Mucosa of stomach (tissue), 1 donor: ENCODE measurements around the gene NPIPB6.
A peak's percentile ranks its signal among the peaks of the same experiment; 100 is the strongest.

Source experiments
- H3K27me3 ChIP-seq: one replicate; pipeline ENCODE4 v1.7.0; 2013; ENCODE audit warnings: mild to moderate bottlenecking, low read length; ENCODE audit not compliant: control insufficient read depth, insufficient read depth
- H3K36me3 ChIP-seq: one replicate; pipeline ENCODE4 v1.7.0; 2013; ENCODE audit warnings: low read length; ENCODE audit not compliant: control insufficient read depth, insufficient read depth
- H3K4me1 ChIP-seq: one replicate; pipeline ENCODE4 v1.7.0; 2013; ENCODE audit warnings: mild to moderate bottlenecking, low read length; ENCODE audit not compliant: control insufficient read depth, insufficient read depth
- H3K4me3 ChIP-seq: one replicate; pipeline ENCODE4 v1.7.0; 2013; ENCODE audit warnings: low read length
- H3K9ac ChIP-seq: one replicate; pipeline ENCODE4 v1.7.0; 2013; ENCODE audit warnings: mild to moderate bottlenecking, low read length, moderate library complexity
- H3K9me3 ChIP-seq: one replicate; pipeline ENCODE4 v1.7.0; 2013; ENCODE audit warnings: mild to moderate bottlenecking, low read length, moderate library complexity; ENCODE audit not compliant: control insufficient read depth
- donor health status: Pancreatic carcinoma.

Gene NPIPB6

GRCh38 chr16:28292731-28293600 lies 70.3 kb downstream of the NPIPB6 start:
- H3K9me3 ChIP-seq = no peaks in the 10 kb centered on the region
- peaks cover 28% of the 10 kb centered on the region for H3K27me3 ChIP-seq
- H3K9ac ChIP-seq = peak overlapping the region; percentile 59
- peak overlapping the region; percentile 19 for H3K4me3 ChIP-seq
- no peaks in the 10 kb centered on the region for H3K36me3 ChIP-seq
- H3K4me1 ChIP-seq = peaks cover 15% of the 10 kb centered on the region
